DMS153 treated with DMSO at 0.1 percent for 48 hours (cell line): ENCODE data around the gene KAT8.

Experiments used
- DNase-seq: peaks from one replicate; lab custom pipeline; 2025; ENCODE audit not compliant: unreplicated experiment; lab: John Stamatoyannopoulos, UW

The KAT8 gene

GRCh38 chr16:31117384-31118222 is at the start of gene KAT8:
Gene KAT8 (plus strand): TSS chr16:31117664. CDS start chr16:31117682, 18 bp downstream.
- DNase-seq, result peak; percentile 85

GRCh38 chr16:31071861-31072260 is 45.6 kb upstream of the KAT8 start:
- DNase-seq, result no peak

GRCh38 chr16:31072540-31073141 is 44.8 kb upstream of the KAT8 start:
- no peak for DNase-seq

- peak; percentile 63 for DNase-seq
These were observed 44.1 kb upstream of the KAT8 start for GRCh38 chr16:31073142-31073969.

- DNase-seq, result peak; percentile 99
These were observed 43.3 kb upstream of the KAT8 start, which contains the start of the genes ZNF646 and ZNF668 for GRCh38 chr16:31073970-31074813. Gene ZNF646 (plus strand): TSS chr16:31074422. CDS start chr16:31076325, 1,903 bp downstream. Gene ZNF668 (minus strand): TSS chr16:31074240. CDS start chr16:31064459, 9,781 bp downstream.

- DNase-seq, result no peak
These were observed 42.7 kb upstream of the KAT8 start for GRCh38 chr16:31074814-31075183.

- DNase-seq, result no peak
These were observed 41.1 kb upstream of the KAT8 start for GRCh38 chr16:31076319-31076718.

- DNase-seq, result no peak
These were observed 40.4 kb upstream of the KAT8 start for GRCh38 chr16:31077024-31077423.

GRCh38 chr16:31077592-31078396 is 39.7 kb upstream of the KAT8 start:
- no peak for DNase-seq

- DNase-seq, result no peak
These were observed 38.7 kb upstream of the KAT8 start for GRCh38 chr16:31078597-31079341.

- no peak for DNase-seq
These were observed 38.0 kb upstream of the KAT8 start for GRCh38 chr16:31079342-31079944.

GRCh38 chr16:31080035-31080629 is 37.3 kb upstream of the KAT8 start:
- DNase-seq, result no peak

GRCh38 chr16:31080756-31081419 is 36.6 kb upstream of the KAT8 start:
- DNase-seq, result no peak

GRCh38 chr16:31081428-31082351 is 35.8 kb upstream of the KAT8 start:
- DNase-seq, result no peak

GRCh38 chr16:31082368-31083045 is 35.0 kb upstream of the KAT8 start:
- DNase-seq, result no peak

GRCh38 chr16:31083081-31083480 is 34.4 kb upstream of the KAT8 start:
- no peak for DNase-seq
